ENCODE measurements around the gene GAN. TPM values are rescaled to one million over a fixed set of nuclear protein-coding genes. Genes with fewer than 3 reads are reported as not detected.

GAN gene
- total RNA-seq, 2 experiments from 2014 or later, result 4.5 to 4.7 TPM

DNA sequence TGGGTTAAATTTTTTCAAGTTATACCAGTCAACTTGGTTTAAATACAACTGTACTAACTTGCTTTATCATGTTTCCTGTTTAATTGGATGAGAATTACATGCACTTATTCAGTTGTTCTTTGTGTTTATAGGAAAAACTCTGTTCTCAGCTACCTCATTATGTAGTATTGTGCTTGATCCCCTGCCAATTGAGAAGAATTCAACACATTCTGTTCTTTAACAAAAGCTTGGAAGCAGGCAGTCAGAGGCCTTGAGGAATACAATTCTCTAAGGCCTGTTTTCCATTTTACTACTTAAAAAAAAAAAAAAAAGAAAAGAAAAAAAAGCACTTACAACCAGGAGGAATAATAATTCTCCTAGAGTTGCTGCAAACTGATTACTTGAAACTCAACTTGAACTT, 69.2 kb downstream of the GAN start:
- H3K4me1 Mint-ChIP-seq (ENCODE audit: low read depth), result no peaks in the 10 kb centered on the region
- H3K27me3 ChIP-seq (ENCODE audit: control insufficient read depth in 1 of 2, insufficient read depth in 2 of 2, low read length in 2 of 2), result no peaks in the 10 kb centered on the region
- peaks cover 34% of the 10 kb centered on the region for H3K36me3 Mint-ChIP-seq (ENCODE audit: low read depth)
- H3K4me1 ChIP-seq (ENCODE audit: insufficient read depth, low read length), result no peaks in the 10 kb centered on the region
- H3K36me3 ChIP-seq (ENCODE audit: insufficient read depth, low read length), result no peaks in the 10 kb centered on the region
- H3K4me3 Mint-ChIP-seq, result no peak overlapping the region
- TF ChIP-seq, protein P1, sequence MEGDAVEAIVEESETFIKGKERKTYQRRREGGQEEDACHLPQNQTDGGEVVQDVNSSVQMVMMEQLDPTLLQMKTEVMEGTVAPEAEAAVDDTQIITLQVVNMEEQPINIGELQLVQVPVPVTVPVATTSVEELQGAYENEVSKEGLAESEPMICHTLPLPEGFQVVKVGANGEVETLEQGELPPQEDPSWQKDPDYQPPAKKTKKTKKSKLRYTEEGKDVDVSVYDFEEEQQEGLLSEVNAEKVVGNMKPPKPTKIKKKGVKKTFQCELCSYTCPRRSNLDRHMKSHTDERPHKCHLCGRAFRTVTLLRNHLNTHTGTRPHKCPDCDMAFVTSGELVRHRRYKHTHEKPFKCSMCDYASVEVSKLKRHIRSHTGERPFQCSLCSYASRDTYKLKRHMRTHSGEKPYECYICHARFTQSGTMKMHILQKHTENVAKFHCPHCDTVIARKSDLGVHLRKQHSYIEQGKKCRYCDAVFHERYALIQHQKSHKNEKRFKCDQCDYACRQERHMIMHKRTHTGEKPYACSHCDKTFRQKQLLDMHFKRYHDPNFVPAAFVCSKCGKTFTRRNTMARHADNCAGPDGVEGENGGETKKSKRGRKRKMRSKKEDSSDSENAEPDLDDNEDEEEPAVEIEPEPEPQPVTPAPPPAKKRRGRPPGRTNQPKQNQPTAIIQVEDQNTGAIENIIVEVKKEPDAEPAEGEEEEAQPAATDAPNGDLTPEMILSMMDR (IDR thresholded peaks at IDR 0.05), result no peak
- H3K27me3 Mint-ChIP-seq, result no peaks in the 10 kb centered on the region
- POLR2A ChIA-PET, result no interaction called here
- no peaks in the 10 kb centered on the region for H3K9me3 ChIP-seq (ENCODE audit: control insufficient read depth in 1 of 2, insufficient read depth in 1 of 2, low read length in 2 of 2)
- H3K4me3 ChIP-seq (ENCODE audit: low read length), result no peak overlapping the region
- no peak for ATAC-seq (ENCODE audit: poor library complexity)
- H3K9me3 Mint-ChIP-seq, result no peaks in the 10 kb centered on the region
- CTCF ChIA-PET, result no interaction called here
- intact Hi-C loops (cut with DNase I, micrococcal nuclease), result no loop called here
- DNase-seq, result no peak
- no peak overlapping the region for H3K27ac Mint-ChIP-seq
- H3K27ac ChIP-seq (ENCODE audit: low read depth in 1 of 2, low read length in 2 of 2), result no peak overlapping the region

DNA sequence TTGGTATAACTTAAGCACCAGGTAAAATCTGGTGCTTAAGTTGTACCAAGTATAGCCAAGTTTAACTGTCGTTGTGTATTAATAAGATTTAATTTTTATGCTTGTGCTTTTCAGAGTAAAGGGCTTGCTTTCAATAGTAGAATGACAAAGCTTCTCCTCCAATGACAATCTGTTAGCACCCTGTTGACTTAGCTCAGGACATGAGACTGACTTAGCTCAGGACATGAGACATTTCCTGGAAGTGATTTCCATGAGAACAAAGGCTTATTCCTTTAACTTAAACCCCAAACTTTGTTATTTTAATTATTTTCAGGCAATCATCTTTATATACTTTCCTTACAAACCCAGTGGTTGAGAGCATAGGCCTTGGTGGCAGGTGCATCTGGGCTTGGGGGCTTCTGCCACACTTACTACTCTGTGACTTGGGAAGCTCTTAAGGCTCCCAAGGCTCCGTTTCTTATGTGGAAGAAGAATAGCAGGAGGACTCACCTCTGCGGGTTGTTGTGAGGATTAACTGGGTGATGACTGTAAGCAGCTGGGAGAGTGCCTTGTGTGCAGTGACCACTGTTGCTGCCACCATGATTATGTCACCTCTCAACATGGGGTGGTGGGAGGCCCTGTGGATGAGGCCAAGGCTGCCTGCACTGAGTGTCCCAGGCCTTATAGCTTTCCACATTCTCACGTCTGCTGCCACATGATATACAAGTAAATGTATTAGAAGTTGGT, 70.4 kb downstream of the GAN start:
- H3K36me3 Mint-ChIP-seq (ENCODE audit: low read depth), result peaks cover 35% of the 10 kb centered on the region
- DNase-seq (no peak), ATAC-seq (ENCODE audit: poor library complexity) (no peak)
- H3K4me1 Mint-ChIP-seq (ENCODE audit: low read depth), result no peaks in the 10 kb centered on the region
- no peak overlapping the region for H3K27ac Mint-ChIP-seq
- Histone ChIP-seq H3K4me1 (ENCODE audit: insufficient read depth, low read length) (no peaks in the 10 kb centered on the region), H3K9me3 (ENCODE audit: control insufficient read depth in 1 of 2, insufficient read depth in 1 of 2, low read length in 2 of 2) (no peaks in the 10 kb centered on the region), H3K36me3 (ENCODE audit: insufficient read depth, low read length) (no peaks in the 10 kb centered on the region), H3K27me3 (ENCODE audit: control insufficient read depth in 1 of 2, insufficient read depth in 2 of 2, low read length in 2 of 2) (no peaks in the 10 kb centered on the region), H3K4me3 (ENCODE audit: low read length) (no peak overlapping the region), H3K27ac (ENCODE audit: low read depth in 1 of 2, low read length in 2 of 2) (no peak overlapping the region)
- POLR2A ChIA-PET, result no interaction called here
- H3K9me3 Mint-ChIP-seq, result no peaks in the 10 kb centered on the region
- CTCF ChIA-PET, result no interaction called here
- intact Hi-C loops (cut with DNase I, micrococcal nuclease), result no loop called here
- H3K4me3 Mint-ChIP-seq, result no peak overlapping the region
- H3K27me3 Mint-ChIP-seq, result no peaks in the 10 kb centered on the region
- TF ChIP-seq, protein P1 (IDR thresholded peaks at IDR 0.05), result no peak

DNA sequence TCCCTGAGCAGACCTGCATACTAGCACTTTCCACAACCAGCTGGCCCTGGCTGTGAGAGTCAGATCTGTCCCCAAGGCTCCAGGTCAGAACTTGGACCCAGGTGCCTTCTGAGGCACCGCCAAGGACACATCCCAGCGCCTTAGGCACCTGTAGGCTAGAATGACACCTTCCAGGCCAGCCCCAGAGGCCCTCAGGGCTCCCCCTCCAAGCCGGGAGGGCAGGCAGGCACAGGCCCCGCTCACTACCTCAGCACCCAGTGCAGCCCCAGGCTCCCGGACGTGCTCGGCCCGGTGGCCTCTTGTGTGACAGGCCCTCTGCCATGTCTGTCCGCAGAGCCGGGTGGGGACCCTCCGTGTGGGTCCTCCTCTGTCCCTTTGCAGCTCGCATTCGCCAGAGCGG, 73.6 kb downstream of the GAN start:
- no peak for DNase-seq
- Mint-ChIP-seq H3K4me3 (no peak overlapping the region), H3K36me3 (ENCODE audit: low read depth) (peaks cover 36% of the 10 kb centered on the region), H3K9me3 (no peaks in the 10 kb centered on the region), H3K27me3 (no peaks in the 10 kb centered on the region), H3K27ac (no peak overlapping the region), H3K4me1 (ENCODE audit: low read depth) (no peaks in the 10 kb centered on the region)
- POLR2A ChIA-PET, result no interaction called here
- Histone ChIP-seq H3K36me3 (ENCODE audit: insufficient read depth, low read length) (no peaks in the 10 kb centered on the region), H3K27ac (ENCODE audit: low read depth in 1 of 2, low read length in 2 of 2) (no peak overlapping the region), H3K4me1 (ENCODE audit: insufficient read depth, low read length) (no peaks in the 10 kb centered on the region), H3K27me3 (ENCODE audit: control insufficient read depth in 1 of 2, insufficient read depth in 2 of 2, low read length in 2 of 2) (no peaks in the 10 kb centered on the region), H3K4me3 (ENCODE audit: low read length) (no peak overlapping the region), H3K9me3 (ENCODE audit: control insufficient read depth in 1 of 2, insufficient read depth in 1 of 2, low read length in 2 of 2) (no peaks in the 10 kb centered on the region)
- TF ChIP-seq, protein P1 (IDR thresholded peaks at IDR 0.05), result no peak
- no peak for ATAC-seq (ENCODE audit: poor library complexity)
- intact Hi-C loops (cut with DNase I, micrococcal nuclease), result no loop called here
- CTCF ChIA-PET, result no interaction called here
